ENCODE measurements around the gene MRPL27.

DNA sequence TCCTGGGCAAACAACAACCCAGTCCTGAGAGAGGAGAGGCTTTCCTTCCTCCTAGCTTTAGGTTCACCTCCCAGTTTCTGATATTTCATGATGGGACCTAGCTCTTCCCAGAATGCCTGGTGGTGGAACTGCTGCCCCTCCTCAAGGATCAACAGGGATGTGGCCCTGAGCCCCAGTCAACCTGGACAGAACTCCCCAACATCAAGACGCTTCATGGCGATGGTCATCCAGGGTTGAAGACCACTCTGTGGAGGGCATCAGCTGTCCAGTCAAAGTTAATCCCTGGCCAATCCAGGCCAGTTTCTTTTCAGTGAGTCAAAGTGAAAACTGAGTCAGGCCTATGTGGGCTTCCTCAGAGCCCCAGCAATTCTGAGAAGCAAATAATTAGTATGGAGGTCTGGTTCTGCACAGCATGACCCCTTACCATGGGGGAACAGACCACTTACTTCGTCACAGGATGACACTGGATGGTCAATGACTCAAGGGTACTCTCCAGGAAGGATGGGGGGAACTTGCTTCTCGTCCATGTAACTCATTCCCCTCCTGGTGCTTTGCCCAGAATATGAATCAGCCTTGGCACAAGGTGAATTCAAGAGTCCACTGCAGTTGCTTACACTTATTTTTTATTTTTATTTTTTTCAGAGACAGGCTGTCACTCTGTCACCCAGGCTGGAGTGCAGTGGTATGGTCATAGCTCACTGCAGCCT, 41.7 kb downstream of the MRPL27 start:
- TF ChIP-seq, protein P1, sequence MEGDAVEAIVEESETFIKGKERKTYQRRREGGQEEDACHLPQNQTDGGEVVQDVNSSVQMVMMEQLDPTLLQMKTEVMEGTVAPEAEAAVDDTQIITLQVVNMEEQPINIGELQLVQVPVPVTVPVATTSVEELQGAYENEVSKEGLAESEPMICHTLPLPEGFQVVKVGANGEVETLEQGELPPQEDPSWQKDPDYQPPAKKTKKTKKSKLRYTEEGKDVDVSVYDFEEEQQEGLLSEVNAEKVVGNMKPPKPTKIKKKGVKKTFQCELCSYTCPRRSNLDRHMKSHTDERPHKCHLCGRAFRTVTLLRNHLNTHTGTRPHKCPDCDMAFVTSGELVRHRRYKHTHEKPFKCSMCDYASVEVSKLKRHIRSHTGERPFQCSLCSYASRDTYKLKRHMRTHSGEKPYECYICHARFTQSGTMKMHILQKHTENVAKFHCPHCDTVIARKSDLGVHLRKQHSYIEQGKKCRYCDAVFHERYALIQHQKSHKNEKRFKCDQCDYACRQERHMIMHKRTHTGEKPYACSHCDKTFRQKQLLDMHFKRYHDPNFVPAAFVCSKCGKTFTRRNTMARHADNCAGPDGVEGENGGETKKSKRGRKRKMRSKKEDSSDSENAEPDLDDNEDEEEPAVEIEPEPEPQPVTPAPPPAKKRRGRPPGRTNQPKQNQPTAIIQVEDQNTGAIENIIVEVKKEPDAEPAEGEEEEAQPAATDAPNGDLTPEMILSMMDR (conservative IDR thresholded peaks at IDR 0.05; ENCODE audit: low read depth, low read length) = no peak
- TF ChIP-seq MXI1 (IDR thresholded peaks at IDR 0.05; ENCODE audit: borderline replicate concordance, low read depth, low read length) (no peak), CEBPB (IDR thresholded peaks at IDR 0.05; ENCODE audit: low read depth, low read length) (no peak), POLR2A (IDR thresholded peaks at IDR 0.05; ENCODE audit: low read depth, low read length) (no peak), SMC3 (IDR thresholded peaks at IDR 0.05; ENCODE audit: low read depth, low read length) (no peak), BHLHE40 (IDR thresholded peaks at IDR 0.05; ENCODE audit: low read depth, low read length) (no peak), MAFK (IDR thresholded peaks at IDR 0.05; ENCODE audit: low read depth, low read length) (no peak), MAZ (IDR thresholded peaks at IDR 0.05; ENCODE audit: borderline replicate concordance, low read depth, low read length) (no peak; the same call in 1 of the 2 replicates), RCOR1 (IDR thresholded peaks at IDR 0.05; ENCODE audit: insufficient replicate concordance, low read length) (no peak), RFX5 (IDR thresholded peaks at IDR 0.05; ENCODE audit: low read depth, low read length) (no peak)
- TF ChIP-seq, protein P2, sequence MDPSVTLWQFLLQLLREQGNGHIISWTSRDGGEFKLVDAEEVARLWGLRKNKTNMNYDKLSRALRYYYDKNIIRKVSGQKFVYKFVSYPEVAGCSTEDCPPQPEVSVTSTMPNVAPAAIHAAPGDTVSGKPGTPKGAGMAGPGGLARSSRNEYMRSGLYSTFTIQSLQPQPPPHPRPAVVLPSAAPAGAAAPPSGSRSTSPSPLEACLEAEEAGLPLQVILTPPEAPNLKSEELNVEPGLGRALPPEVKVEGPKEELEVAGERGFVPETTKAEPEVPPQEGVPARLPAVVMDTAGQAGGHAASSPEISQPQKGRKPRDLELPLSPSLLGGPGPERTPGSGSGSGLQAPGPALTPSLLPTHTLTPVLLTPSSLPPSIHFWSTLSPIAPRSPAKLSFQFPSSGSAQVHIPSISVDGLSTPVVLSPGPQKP (IDR thresholded peaks at IDR 0.05; ENCODE audit: borderline replicate concordance, low read depth, low read length) = no peak
- TF ChIP-seq, protein P3, sequence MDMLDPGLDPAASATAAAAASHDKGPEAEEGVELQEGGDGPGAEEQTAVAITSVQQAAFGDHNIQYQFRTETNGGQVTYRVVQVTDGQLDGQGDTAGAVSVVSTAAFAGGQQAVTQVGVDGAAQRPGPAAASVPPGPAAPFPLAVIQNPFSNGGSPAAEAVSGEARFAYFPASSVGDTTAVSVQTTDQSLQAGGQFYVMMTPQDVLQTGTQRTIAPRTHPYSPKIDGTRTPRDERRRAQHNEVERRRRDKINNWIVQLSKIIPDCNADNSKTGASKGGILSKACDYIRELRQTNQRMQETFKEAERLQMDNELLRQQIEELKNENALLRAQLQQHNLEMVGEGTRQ (IDR thresholded peaks at IDR 0.05; ENCODE audit: low read depth, low read length) = no peak
